Measurements from ENCODE around the gene DNAJC5.
A peak's percentile ranks its signal among the peaks of the same experiment; 100 is the strongest.
"Not testable (repeated sequence)": the region's sequence is repeated elsewhere in the genome, so short reads cannot be mapped to it uniquely, and the experiment has no call there.

Gene DNAJC5

DNA sequence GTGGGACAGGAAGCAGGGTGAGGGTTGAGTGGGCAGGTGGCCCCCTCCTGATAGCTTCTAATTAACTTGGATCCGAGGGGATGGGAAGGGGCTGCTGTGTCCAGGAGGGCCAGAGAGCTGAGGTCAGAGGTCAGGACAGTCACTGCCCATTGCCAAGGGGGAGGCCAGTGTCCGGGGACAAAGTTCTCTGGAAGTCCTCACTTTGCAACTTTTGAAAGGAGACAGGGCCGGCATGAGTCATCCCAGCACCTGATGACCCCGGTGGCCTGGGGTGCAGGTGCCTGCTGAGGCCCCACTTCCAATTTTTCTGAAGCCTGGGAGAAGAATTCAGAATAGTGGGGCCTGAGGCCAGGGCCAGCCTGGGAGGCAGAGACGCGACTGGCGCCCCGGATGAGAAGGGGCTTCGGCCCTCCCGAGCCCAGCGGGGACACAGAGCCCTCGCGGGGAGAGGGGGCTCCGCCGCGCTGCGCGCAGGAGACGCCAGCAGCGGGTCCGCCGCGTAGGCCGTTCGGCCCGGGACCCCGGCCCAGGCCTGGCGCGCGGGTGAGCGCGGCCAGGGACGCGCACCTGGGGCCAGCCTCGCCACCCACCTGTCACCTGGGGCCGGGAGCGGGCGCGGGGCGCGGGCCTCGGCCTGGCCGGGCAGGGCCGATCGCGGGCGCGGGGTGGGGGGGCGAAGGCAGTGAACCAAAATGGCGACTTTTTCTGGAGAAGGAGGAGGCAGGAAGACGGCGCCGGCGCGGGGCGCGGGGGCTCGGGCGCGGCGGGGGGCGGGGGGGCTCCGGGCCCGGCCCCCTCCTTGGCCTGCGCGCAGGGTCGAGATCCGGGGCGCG is 74.2 kb downstream of the DNAJC5 start:
- peak overlapping the region; percentile 64 for H3K4me3 ChIP-seq (replicated peaks; ENCODE audit: low read depth, low read length)
- DNase-seq (ENCODE audit: low read depth) = no peak
- TF ChIP-seq, protein P1, sequence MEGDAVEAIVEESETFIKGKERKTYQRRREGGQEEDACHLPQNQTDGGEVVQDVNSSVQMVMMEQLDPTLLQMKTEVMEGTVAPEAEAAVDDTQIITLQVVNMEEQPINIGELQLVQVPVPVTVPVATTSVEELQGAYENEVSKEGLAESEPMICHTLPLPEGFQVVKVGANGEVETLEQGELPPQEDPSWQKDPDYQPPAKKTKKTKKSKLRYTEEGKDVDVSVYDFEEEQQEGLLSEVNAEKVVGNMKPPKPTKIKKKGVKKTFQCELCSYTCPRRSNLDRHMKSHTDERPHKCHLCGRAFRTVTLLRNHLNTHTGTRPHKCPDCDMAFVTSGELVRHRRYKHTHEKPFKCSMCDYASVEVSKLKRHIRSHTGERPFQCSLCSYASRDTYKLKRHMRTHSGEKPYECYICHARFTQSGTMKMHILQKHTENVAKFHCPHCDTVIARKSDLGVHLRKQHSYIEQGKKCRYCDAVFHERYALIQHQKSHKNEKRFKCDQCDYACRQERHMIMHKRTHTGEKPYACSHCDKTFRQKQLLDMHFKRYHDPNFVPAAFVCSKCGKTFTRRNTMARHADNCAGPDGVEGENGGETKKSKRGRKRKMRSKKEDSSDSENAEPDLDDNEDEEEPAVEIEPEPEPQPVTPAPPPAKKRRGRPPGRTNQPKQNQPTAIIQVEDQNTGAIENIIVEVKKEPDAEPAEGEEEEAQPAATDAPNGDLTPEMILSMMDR (IDR thresholded peaks at IDR 0.05; ENCODE audit: low read length, missing control alignments) = no peak

DNA sequence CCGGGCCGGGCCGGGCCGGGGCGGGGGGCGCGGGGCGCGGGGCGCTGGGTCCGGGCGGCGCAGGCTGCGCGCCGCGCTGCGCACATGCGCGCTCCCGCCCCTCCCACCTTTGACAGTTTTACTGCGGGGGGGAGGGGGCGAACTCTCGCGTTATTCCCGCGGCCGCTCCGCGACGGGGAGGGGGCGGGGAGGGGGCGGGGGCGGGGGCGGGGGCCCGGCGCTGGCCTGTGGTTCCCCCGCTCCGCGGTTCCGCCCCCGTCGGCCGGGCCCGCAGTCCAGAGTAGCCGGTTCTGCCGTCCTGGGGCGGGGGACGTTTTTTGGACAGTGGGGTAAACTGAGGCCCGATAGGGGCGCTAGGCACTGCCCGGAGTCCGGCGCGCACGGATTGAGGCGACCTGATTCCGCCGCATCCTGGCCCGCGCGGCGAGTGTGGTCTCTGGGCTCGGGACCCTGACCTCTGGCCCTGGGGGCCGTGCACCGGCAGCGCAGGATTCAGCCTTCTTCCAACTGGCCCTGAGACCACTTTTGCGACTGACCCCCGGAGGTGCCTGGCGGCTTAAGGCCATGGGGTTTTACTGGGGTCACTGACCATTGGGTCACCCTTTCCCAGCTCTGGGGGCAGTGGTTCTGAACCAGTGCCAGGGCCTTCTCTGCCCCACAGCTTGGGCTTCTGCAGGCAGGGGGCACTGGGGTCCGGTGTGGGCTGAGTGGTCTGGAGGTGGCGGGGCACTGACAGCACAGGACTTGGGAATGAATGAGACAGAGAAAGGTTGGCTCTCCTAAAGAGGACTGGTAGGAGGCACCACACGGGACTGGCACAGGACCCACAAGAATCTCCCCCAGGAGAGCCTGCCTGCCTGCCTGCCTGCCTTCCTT is 75.2 kb downstream of the DNAJC5 start, which contains the start of gene ZNF512B:
TSS of gene ZNF512B (minus strand) at position 93 of the 876 bp plus-strand sequence. CDS start 1,980 bp downstream, outside the sequence.
- peak; percentile 63 for DNase-seq (ENCODE audit: low read depth)
- TF ChIP-seq, protein P1 (IDR thresholded peaks at IDR 0.05; ENCODE audit: low read length, missing control alignments) = no peak
- peak within 1 kb of the TSS; percentile 64 for H3K4me3 ChIP-seq (replicated peaks; ENCODE audit: low read depth, low read length)

GRCh38 chr20:63970714-63971431 is 75.9 kb downstream of the DNAJC5 start:
- no peak for DNase-seq (ENCODE audit: low read depth)
- no peak overlapping the region for H3K4me3 ChIP-seq (replicated peaks; ENCODE audit: low read depth, low read length)
- TF ChIP-seq, protein P1 (IDR thresholded peaks at IDR 0.05; ENCODE audit: low read length, missing control alignments) = no peak

- not testable (repeated sequence) for H3K4me3 ChIP-seq (replicated peaks; ENCODE audit: low read depth, low read length); DNase-seq (ENCODE audit: low read depth)
Observed at GRCh38 chr20:63971960-63972311, 77.0 kb downstream of the DNAJC5 start.

GRCh38 chr20:63972312-63973159 is 77.6 kb downstream of the DNAJC5 start:
- TF ChIP-seq, protein P1 (IDR thresholded peaks at IDR 0.05; ENCODE audit: low read length, missing control alignments) = no peak
- H3K4me3 ChIP-seq (replicated peaks; ENCODE audit: low read depth, low read length) = no peak overlapping the region
- DNase-seq (ENCODE audit: low read depth) = no peak

DNA sequence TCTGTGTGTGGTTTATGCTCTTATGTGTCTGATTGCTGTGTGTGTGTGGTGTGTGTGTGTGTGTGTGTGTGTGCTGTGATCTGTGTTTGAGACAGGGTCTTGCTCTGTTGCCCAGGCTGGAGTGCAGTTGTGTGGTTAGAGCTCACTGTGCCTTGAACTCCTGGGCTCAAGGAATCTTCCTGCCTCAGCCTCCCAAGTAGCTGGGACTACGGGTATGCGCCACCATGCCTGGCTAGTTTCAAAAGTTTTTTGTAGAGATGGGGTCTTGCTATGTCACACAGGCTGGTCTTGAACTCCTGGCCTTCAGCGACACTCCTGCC is 78.2 kb downstream of the DNAJC5 start:
- no peak overlapping the region for H3K4me3 ChIP-seq (replicated peaks; ENCODE audit: low read depth, low read length)
- DNase-seq (ENCODE audit: low read depth) = no peak
- TF ChIP-seq, protein P1 (IDR thresholded peaks at IDR 0.05; ENCODE audit: low read length, missing control alignments) = no peak

Data from fibroblast of pulmonary artery (primary cell).